Measurements from ENCODE around the gene CCL28.
A peak's percentile ranks its signal among the peaks of the same experiment; 100 is the strongest.
"Not testable (repeated sequence)": the region's sequence is repeated elsewhere in the genome, so short reads cannot be mapped to it uniquely, and the experiment has no call there.

CCL28 gene

DNA sequence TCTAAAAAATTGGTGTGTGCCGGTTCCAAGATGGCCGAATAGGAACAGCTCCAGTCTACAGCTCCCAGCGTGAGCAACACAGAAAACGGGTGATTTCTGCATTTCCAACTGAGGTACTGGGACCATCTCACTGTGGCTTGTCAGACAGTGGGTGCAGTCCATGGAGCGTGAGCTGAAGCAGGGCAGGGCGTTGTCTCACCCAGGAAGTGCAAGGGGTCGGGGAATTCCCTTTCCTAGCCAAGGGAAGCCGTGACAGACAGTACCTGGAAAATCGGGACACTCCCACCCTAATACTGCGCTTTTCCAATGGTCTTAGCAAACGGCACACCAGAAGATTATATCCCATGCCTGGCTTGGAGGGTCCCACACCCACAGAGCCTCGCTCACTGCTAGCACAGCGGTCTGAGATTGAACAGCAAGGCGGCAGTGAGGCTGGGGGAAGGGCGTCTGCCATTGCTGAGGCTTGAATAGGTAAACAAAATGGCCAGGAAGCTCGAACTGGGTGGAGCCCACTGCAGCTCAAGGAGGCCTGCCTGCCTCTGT is 9.6 kb downstream of the CCL28 start:
- not testable (repeated sequence) for DNase-seq

- DNase-seq = no peak
These were observed 10.4 kb downstream of the CCL28 start for GRCh38 chr5:43401827-43402226.

DNA sequence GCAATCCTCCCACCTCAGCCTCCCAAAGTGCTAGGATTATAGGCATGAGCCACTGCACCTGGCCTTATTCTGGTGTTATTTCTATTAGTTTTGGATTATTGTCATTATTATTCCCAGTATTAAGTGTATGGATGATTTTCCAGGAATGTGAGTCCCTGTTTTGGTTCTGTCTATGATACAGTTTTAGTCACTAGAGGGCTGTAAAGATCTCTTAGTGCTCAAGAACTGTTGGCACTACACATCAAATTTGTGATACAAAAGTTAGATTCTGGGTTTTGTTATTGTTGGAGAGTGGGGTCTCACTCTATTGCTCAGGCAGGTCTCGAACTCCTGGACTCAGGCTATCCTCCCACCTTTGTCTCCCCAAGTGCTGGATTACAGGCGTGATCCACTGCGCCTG is 12.1 kb downstream of the CCL28 start:
- DNase-seq = no peak

DNA sequence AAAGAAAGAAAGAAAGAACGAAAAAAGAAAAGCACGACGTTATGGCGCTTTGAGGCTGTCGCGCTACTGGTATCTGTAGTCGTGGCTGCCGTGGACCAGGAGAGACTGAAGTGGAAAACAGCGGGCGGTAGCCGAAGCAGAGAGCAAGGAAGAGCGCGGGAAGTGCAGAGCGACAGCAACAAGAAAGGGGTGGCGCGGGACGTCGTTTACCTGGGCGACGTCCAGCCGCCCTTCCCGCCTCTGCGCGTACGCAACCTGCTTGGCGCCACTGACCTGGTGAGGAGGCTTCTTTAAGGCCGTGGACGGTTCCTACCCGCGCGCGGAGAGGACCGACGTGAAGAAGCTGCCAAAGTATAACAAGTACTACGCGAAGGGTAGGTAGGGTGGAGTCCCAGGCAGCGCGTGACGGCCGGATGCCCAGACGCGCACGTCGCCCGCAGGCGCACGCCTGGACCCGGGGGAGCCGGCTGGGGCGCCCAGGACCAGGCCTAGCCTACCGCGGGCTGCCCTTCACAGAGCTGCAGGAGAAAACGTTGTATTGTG is 15.4 kb downstream of the CCL28 start:
- DNase-seq = peak in 1 of 2 donors; percentile 15

GRCh38 chr5:43390471-43390870 is 21.7 kb downstream of the CCL28 start:
- no peak for DNase-seq

- peak in 1 of 2 donors; percentile 96 for DNase-seq
These were observed 22.4 kb downstream of the CCL28 start for GRCh38 chr5:43389679-43390329.

- no peak for DNase-seq
These were observed 25.2 kb downstream of the CCL28 start for GRCh38 chr5:43386960-43387362.

DNA sequence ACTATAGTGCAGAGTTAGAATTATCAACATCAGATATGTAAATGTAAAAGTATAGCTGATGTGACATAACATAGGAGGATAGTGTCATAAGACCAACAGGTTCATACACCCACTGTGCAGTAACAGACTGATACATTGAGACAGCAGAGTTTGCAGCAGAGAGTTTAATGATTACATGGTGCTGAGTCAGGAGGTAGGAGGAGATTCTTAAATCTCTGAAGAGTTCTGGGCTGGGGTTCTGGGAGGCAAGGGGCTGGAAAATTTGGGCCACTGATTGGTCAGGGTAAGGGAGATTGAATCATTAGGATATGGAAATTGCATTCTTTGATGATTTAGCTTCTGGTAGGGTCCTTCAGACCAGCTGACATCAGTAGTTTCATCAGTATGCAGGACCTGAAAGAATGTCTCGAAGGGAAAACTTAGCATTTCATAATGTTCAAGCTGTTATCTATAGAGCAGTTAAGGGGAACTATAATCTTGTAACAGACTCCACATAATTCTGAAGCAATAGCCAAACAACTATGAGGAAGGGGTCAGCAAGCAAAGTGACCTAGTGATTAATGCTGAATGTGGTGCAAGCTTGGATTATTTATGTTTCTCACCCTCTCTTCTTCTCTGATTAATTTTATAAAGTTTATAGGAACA is 35.6 kb downstream of the CCL28 start:
- DNase-seq = no peak

DNA sequence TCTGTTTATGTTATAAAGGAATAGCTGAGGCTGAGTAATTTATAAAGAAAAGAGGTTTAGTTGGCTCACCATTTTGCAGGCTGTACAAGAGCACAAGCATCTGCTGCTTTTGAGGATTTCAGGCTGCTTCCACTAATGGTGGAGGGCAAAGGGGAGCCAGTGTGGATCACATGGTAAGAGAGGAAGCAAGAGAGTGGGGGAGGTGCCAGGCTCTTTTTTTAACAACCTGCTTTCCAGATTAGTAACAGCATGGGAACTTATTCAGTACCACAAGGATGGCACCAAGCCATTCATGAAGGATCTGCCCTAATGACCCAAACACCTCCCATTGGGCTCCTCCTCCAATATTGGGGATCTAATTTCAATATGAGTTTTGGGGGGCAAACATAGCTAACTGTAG is 40.4 kb downstream of the CCL28 start:
- no peak for DNase-seq

DNA sequence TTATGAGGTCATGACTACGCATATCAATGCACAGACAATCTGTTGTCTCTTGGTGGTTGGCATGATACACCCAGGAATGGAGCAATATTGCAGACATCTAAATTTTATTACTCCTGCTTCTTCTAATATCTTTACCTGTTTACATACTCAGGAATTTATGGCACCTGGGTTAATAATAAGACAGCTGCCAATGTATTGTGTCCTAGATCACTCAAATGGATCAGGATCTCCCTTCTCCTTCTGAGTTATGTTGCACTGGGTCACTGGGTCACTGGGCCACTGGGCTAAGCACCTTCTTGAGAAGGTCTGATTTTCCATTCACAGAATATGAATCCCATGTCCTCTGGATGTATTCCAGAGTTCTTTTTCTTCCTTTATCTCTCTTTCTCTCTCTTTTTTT is 41.8 kb downstream of the CCL28 start:
- DNase-seq = no peak

- no peak for DNase-seq
These were observed 42.5 kb downstream of the CCL28 start for GRCh38 chr5:43369651-43370050.

DNA sequence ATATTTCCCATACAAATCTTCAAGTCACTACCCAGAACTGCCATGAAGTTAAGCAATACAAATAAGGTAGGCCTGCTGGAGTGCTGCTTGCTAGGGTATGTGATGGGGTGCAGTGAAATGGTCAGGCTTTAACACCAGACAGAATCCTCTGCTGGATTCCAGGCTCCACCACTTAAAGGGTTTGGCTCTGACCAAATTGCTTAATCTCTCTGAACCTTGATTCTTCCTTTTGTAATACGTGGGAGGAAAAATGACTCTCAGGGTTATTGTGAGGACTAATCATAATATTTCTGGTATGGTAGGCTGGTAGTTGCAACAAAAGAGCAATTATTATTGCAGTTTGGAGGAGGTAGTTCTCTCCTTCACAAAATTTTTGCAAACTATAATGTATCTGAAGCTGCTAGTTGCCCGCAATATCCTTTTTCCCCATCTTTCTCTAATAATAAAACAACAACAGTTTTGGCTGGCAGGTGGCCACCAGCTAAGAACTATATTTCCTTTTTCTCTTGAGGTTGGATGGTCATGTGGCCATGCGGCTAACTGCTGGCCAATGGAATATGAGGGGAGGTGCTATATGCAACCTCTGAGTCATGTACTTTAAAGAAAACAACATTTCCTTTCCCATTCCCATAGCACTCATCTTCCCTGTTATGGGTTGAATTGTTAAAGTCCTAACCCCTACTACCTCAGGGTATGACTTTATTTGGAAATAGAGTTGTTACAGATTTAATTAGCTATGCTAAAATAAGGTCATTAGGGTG is 44.1 kb downstream of the CCL28 start:
- no peak for DNase-seq

- no peak for DNase-seq
These were observed 44.7 kb downstream of the CCL28 start for GRCh38 chr5:43367453-43367852.

DNA sequence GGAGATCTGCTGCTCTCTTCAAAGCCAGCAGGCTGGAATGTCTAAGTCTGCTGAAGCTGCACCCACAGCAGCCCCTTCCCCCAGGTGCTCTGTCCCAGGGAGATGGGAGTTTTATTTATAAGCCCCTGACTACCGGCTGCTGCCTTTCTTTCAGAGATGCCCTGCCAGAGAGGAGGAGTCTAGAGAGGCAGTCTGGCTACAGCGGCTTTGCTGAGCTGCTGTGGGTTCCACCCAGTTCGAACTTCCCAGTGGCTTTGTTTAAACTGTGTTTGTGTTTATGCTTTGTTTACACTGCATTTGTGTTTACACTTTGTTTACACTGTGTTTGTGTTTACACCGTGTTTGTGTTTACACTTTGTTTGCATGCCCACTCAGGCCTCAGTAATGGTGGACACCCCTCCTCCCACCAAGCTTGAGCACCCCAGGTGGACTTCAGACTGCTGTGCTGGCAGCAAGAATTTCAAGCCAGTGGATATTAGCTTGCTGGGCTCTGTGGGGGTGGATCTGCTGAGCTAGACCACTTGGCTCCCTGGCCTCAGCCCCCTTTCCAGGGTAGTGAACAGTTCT is 45.4 kb downstream of the CCL28 start:
- not testable (repeated sequence) for DNase-seq

DNA sequence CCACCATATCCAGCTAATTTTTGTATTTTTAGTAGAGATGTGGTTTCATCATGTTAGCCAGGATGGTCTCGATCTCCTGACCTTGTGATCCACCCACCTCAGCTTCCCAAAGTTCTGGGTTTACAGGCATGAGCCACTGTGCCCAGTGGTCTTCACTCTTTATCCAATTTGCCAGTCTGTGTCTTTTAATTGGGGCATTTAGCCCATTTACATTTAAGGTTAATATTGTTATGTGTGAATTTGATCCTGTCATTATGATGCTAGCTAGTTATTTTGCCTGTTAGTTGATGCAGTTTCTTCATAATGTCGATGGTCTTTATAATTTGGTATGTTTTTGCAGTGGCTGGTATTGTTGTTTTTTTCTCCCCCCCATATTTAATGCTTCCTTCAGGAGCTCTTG is 47.0 kb downstream of the CCL28 start:
- not testable (repeated sequence) for DNase-seq

DNA sequence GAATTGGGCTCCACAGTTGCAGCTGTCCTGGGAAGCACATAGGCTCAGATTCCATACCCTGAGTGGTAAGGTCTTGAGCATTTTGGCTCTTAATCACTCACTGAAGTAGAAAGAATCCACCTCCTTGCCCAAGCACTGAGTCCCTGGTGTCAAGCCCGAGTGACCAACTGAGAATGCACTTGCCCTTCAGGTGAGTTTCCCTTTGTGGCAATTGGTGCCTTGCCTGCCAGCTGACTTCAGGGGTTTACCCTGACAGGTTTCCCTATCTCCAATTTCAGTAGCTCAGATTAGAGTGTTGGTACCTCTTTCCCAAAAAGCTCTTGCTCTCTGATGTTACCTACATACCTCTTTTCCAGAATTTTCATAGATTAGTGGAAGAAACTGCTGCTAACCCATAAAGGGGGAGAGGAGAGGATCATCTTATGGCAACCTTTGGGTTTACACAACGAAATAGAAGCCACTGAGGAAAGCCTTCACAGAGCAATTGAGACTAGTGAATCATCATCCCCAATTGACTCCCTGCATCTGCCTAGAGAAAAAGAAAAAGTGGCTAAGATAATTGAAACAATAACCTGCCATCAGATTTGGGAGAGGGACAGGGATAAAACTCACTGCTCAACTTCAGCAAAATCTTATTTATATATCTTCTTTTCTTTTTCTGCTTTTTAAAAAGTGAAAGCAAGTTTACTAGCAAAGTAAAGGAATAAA is 48.6 kb downstream of the CCL28 start:
- no peak for DNase-seq

GRCh38 chr5:43362725-43363435 is 49.3 kb downstream of the CCL28 start:
- DNase-seq = no peak

- DNase-seq = no peak
These were observed 53.5 kb downstream of the CCL28 start for GRCh38 chr5:43358726-43359125.

DNA sequence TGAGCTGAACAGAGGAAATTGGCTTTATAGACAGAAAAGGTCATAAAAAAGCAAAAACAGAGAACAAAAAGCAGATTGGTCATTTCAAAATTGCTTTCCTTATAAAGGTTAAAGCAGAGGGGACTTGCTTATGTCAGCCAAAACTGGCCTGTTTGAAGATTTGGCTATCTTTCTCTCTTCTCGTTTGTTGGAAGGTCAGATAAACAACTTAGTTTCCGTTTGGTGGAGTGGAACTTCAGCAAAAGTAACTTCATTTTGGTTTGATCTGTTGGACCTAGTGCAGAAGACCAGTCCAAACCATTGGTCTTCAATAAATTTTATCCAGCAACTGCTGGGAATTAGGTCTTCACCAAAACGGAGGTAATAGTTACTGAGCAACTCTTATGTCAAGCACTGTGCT is 53.9 kb downstream of the CCL28 start:
- no peak for DNase-seq

GRCh38 chr5:43357878-43358281 is 54.3 kb downstream of the CCL28 start:
- no peak for DNase-seq

DNA sequence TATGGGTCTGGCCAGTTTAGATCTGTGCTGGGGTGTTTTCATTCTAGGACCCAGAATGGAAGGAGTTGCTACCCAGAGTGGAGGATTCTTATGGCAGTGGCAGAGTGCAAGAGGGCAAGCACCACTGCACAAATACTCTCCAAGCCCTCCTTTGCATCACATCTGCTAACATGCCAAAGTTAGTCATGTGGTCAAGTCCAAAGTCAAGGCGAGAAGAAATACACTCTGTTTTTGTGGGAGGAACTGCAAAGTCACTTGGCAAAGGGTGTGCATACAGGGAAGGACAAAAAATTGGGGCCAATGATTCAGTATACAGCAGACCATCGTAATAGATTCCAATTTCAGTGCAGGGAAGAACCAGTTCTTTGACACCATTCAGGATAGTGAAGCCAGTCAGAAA is 55.1 kb downstream of the CCL28 start:
- no peak for DNase-seq

GRCh38 chr5:43354774-43355173 is 57.4 kb downstream of the CCL28 start:
- DNase-seq = no peak

Data from bone marrow (tissue), 2 donors.